Ectodermal cell (in vitro differentiated cells): ENCODE results near the gene RBBP8NL.
"Not testable (repeated sequence)": the region's sequence is repeated elsewhere in the genome, so short reads cannot be mapped to it uniquely, and the experiment has no call there.

ENCODE experiments used
- H3K27ac ChIP-seq: 2 replicates; pipeline ENCODE4 v1.7.0; 2013; ENCODE audit warnings: mild to moderate bottlenecking, low read depth, low read length; ENCODE audit not compliant: insufficient read depth, poor library complexity, severe bottlenecking
- H3K27me3 ChIP-seq: 2 replicates; pipeline ENCODE4 v1.7.0; 2013; ENCODE audit warnings: mild to moderate bottlenecking, low read length; ENCODE audit not compliant: insufficient read depth, control insufficient read depth, poor library complexity, severe bottlenecking
- H3K36me3 ChIP-seq: one replicate; pipeline ENCODE4 v1.7.0; 2013; ENCODE audit warnings: low read length; ENCODE audit not compliant: control insufficient read depth, insufficient read depth
- H3K4me1 ChIP-seq: one replicate; pipeline ENCODE4 v1.7.0; 2013; ENCODE audit warnings: low read length; ENCODE audit not compliant: control insufficient read depth, insufficient read depth
- H3K4me3 ChIP-seq: 2 replicates; pipeline ENCODE4 v1.7.0; 2013; ENCODE audit warnings: low read depth, low read length, control low read depth; ENCODE audit not compliant: insufficient read depth
- H3K9me3 ChIP-seq: 2 replicates; pipeline ENCODE4 v1.7.0; 2013; ENCODE audit warnings: mild to moderate bottlenecking, low read length, moderate library complexity; ENCODE audit not compliant: control insufficient read depth
- WGBS, 2 experiments: methylation state at CpG; one replicate each; pipeline ENCODE4 v1.1.7; 2013; ENCODE audit warnings: missing lambda C conversion rate in 2 of 2; 5-methylcytosine and 5-hydroxymethylcytosine counted together

Gene RBBP8NL

DNA sequence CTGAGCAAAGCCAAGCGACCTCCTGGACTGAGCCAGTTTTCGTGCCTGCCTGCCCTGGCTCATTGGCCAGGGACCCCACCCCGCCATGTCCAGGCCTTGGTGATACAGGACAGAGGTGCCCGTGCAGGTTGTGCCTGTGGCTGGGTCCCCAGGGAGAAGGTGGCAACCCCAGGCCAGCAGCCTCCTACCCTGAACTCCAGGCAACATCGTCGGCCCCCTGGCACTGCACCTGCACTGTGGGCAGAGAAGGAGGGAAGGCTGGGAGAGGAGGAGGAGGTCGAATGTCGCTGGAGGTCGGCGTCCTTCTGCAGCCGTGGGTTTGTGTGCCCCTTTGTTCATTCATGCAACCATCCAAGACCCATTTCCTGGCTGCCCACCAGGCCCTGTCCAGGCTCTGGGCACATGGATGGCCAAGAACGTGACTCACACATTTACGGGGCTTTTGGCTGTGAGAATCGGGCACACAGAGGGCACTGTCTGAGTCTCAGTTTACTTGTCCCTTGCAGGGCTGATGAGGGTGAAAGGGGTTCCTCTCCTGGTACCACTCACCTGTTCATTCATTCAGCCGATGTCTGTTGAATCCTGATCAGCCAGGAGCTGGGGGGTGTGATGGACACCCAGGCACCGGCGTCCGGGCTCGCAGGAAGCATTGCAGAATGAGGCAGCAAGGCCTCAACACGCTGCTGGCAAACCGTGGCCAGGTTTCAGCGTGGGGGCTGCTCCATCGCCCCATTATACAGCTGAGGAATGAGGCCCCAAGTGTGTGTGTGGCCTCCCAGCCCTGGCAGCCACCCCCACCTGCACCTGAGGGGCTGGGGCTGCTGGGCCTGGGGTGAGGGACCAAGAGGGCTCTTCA is 2.3 kb upstream of the RBBP8NL start:
- H3K27me3 ChIP-seq, result no peaks in the 10 kb centered on the region
- peaks cover 10% of the 10 kb centered on the region for H3K4me1 ChIP-seq
- no peaks in the 10 kb centered on the region for H3K9me3 ChIP-seq
- no peaks in the 10 kb centered on the region for H3K36me3 ChIP-seq
- no peak overlapping the region for H3K27ac ChIP-seq
- 91 to 93% methylated on average over 23 of the region's 23 CpGs for WGBS, 2 experiments
- no peak overlapping the region for H3K4me3 ChIP-seq

DNA sequence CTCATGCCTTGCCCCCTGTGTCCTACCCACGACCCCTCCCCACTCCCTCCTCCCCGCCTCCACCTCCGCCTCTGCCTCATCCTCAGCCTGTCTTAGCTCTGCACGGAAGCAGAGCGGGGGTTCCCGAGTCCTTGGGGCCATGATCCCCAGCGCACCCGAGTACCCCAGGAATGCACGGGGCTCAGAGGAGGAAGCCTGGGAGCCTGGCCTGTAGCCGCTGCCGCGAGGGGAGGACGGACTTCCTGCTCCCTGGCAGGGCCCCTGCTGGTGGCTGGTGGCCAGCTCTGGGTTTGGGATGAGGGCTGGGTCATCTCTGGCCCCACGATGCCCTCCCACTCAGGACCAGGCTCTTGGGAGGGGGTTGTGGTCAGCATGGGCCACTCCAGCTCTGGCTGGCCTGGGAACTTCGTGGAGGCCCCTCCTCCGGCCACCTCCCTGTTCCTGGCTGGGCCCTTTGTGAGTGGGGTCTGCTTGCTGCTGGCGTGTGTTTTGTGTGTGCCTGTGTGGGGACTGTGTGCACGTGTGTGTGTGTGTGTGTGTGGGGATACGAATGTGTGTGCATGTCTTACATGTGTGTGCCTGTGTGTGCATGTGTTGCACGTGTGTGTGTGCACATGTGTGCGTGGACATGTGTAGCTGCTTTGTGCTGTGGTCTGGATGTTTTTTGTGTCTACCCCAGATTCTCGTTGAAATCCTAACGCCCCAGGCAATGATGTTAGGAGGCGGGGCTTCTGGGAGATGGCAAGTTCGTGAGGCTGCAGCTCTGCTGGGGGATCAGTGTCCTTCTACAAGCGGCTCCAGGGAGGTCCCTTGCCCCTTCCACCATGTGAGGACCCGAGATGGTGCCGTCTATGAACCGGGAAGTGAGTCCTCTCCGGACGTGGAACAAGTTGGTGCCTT is 1.3 kb upstream of the RBBP8NL start:
- Histone ChIP-seq H3K9me3 (no peaks in the 10 kb centered on the region), H3K4me1 (peaks cover 10% of the 10 kb centered on the region), H3K4me3 (no peak overlapping the region), H3K36me3 (no peaks in the 10 kb centered on the region), H3K27ac (no peak overlapping the region), H3K27me3 (no peaks in the 10 kb centered on the region)
- 86 to 88% methylated on average over 31 of the region's 31 CpGs for WGBS, 2 experiments

DNA sequence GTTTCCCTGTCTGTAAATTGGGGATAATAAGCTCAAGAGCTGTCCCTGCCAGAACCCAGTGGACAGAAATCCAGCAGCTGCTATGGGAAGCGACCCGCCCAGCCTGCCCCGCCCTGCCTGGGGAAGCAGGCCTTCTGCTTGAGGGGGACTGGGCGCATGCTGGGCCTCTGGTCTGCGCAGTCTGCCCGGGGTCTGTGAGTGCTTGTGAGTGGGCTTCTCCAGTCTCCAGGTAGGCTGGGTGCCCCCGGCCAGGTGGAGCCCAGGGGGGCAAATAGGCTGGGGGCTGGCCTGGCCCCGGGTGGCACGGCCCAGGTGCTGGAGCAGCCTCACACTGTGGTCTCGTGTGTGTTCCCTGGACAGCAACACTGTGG is 648 bp upstream of the RBBP8NL start:
- H3K4me1 ChIP-seq, result peaks cover 10% of the 10 kb centered on the region
- 94 to 95% methylated on average over 10 of the region's 10 CpGs for WGBS, 2 experiments
- no peaks in the 10 kb centered on the region for H3K27me3 ChIP-seq
- H3K4me3 ChIP-seq, result no peak overlapping the region
- no peaks in the 10 kb centered on the region for H3K36me3 ChIP-seq
- no peak overlapping the region for H3K27ac ChIP-seq
- H3K9me3 ChIP-seq, result no peaks in the 10 kb centered on the region

DNA sequence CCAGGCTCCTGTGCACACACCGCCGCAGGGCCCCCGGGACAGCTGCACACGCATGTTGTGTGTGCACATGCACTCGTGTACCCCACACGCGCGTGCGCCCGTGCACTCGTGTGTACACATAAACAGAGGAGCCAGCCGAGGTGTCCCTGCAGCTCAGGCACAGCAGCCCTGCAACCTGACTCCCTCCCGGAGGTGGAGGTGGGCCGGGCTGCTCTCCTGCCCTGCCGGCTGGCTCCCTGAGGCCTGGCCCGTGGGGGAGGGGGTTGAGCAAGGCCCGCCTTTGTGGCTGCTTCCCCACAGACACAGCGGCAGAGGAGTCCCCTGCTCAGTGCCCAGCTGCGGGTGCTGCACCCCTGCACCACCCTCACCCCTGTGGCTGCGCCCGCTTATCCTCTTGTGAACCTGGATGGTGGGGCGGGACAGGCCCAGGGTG is 624 bp downstream of the RBBP8NL start:
- Histone ChIP-seq H3K4me1 (peaks cover 10% of the 10 kb centered on the region), H3K36me3 (no peaks in the 10 kb centered on the region), H3K4me3 (no peak overlapping the region), H3K27ac (no peak overlapping the region), H3K27me3 (no peaks in the 10 kb centered on the region), H3K9me3 (no peaks in the 10 kb centered on the region)
- WGBS, 2 experiments, result 55 to 56% methylated on average over 22 of the region's 22 CpGs

DNA sequence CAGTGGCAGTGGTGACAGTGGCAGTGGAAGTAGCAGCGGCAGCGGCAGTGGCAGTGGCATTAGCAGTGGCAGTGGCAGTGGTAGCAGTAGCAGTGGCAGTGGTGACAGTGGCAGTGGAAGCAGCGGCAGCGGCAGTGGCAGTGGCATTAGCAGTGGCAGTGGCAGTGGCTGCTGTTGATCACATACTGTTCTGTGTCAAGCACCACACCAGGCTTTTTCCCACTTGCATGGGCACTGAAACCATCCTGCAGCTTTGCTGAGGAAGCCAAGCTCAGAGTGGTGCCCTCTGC is 1.3 kb downstream of the RBBP8NL start:
- H3K36me3 ChIP-seq, H3K4me3 ChIP-seq, H3K27me3 ChIP-seq, H3K9me3 ChIP-seq, H3K27ac ChIP-seq: not testable (repeated sequence)
- WGBS, 2 experiments, result 97 to 98% methylated on average over 4 of the region's 4 CpGs
- H3K4me1 ChIP-seq, result peaks cover 10% of the 10 kb centered on the region

DNA sequence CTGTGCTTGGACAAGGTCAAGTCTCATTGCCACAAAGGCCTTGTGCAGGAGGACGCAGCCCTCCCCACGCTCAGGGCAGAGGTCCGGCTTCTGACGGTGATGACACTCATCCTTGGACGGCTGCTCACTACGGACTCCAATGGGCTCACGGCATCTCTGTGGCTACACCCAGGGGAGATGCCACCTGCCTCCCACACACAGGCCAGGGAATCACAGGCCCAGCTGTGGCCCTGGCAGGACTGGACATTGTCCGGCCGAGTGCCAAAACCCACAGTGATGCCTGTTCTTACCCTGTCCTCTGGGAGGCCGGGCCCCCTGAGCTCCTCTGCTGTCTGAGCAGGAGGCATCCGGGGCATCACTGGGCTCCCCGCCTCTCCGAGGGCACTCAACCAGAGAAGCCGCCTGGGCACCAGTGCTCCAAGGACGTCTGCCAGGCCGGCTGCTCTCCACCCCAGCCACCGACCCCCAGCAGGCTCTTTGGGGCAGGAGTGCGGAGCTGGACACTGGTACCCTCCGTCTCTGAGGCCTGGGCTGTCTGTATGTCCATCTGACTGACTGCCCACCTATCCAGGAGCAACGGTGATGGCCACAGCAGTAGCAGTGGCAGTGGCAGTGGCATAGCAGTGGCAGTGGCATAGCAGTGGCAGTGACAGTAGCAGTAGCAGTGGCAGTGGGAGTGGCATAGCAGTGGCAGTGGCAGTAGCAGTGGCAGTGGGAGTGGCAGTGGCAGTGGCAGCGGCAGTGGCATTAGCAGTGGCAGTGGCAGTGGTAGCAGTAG is 1.9 kb downstream of the RBBP8NL start:
- 94% methylated on average over 21 of the region's 21 CpGs for WGBS, 2 experiments

DNA sequence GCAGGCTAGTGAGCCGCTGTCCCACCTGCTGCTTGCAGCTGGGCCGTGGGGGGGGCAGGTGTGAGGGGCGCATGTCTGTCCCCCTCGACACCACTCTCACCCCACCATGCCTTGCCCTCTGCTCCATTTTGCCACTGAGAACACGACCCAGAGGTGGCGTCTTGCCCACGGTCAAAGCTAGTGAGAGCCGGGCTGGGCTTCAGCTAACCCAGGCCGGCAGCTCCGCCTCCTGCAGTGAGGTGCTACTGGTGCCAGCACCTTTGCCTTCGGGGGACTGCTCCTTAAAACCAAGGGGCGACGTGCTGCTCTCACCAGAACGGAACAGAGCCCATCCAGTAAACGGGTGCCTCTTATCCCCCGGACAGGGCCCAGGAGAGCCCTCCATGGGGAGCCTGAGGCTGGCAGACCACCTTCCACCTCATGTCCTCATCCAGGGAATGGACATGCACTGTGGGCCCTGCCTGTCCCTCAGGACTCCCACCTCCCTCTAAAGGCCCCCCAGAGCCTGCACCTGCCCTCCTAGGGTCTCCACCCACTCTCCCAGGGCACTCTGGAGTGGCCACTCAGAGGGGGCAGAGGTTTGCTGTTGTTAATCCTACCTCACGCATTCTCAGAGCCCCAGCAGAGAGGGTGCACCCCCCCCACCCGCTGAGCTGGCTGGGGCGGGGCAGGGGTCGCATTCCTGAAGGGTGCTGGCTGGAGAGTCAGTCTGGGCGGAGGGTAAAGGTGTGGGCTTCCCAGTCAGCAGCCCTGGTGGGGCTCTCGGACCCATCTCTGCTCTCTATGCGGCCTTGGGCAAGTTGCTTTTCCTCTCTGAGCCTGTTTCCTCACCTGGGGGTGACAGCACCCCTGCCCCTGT is 2.9 kb downstream of the RBBP8NL start:
- Histone ChIP-seq H3K27me3 (no peaks in the 10 kb centered on the region), H3K4me3 (no peak overlapping the region), H3K4me1 (peaks cover 10% of the 10 kb centered on the region), H3K27ac (no peak overlapping the region), H3K36me3 (no peaks in the 10 kb centered on the region), H3K9me3 (no peaks in the 10 kb centered on the region)
- WGBS, 2 experiments, result 83 to 86% methylated on average over 23 of the region's 23 CpGs

More for the DNA sequence above, 1.9 kb downstream of the RBBP8NL start:
- H3K36me3 ChIP-seq, result no peaks in the 10 kb centered on the region
- H3K27ac ChIP-seq, result no peak overlapping the region
- no peaks in the 10 kb centered on the region for H3K9me3 ChIP-seq
- no peaks in the 10 kb centered on the region for H3K27me3 ChIP-seq
- peaks cover 10% of the 10 kb centered on the region for H3K4me1 ChIP-seq
- H3K4me3 ChIP-seq, result no peak overlapping the region

DNA sequence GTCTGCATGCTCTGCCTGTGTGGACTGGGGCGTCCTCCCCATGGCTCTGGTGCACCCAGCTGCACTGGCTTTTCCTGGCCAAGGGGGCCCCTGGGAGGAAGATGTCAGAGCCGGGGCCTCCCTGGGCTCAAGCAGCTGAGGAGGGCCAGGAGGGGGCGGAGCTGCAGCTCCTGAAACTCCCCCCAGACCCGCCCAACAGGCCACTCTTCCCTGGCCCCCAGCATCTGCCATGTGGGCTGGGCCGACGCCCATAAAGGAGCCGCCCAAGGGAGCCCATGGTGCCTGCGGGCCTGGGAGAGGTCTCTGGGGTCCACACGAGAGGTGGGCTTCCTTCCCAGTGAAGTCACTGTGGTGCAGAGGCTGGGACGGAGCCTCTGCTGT is 4.0 kb downstream of the RBBP8NL start:
- no peaks in the 10 kb centered on the region for H3K27me3 ChIP-seq
- 74 to 79% methylated on average over 10 of the region's 10 CpGs for WGBS, 2 experiments

DNA sequence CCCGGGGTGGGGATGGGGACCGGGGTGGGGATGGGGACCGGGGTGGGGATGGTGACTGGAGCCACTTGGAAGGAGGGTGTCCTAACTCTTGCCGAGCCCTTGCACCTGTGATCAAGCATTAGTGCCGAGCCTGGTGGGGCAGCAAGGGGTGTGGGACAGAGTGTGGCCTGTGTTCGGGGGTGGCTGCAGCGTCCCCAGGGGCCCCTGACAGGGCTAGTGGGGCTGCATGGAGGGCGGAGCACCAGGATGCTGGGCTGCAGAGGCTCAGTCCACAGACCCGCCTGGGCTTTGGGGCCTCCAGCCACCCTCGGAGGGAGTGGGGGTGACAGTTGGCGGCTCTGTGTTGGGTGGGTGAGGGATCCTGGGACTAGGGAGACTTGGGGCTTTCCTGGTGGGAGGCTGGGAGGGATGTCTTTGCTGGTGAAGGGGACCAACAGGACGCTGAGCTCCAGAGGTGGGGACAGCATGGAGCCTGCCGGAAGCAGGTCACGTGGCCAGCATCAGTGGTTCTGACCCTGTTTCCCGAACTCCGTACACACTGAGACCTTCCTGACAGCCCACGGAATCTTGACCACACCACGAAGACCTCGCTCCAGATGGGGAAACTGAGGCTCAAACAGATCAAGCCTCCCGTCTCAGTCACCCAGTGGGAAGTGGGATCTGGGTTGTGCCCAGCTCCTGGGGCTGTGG is 4.6 kb downstream of the RBBP8NL start:
- 94% methylated on average over 20 of the region's 20 CpGs for WGBS, 2 experiments
- no peak overlapping the region for H3K27ac ChIP-seq
- peaks cover 6% of the 10 kb centered on the region for H3K4me1 ChIP-seq
- H3K4me3 ChIP-seq, result no peak overlapping the region
- H3K36me3 ChIP-seq, result no peaks in the 10 kb centered on the region
- H3K9me3 ChIP-seq, result no peaks in the 10 kb centered on the region
- no peaks in the 10 kb centered on the region for H3K27me3 ChIP-seq

More for the DNA sequence above, 4.0 kb downstream of the RBBP8NL start:
- no peak overlapping the region for H3K4me3 ChIP-seq
- peaks cover 6% of the 10 kb centered on the region for H3K4me1 ChIP-seq
- H3K36me3 ChIP-seq, result no peaks in the 10 kb centered on the region
- H3K9me3 ChIP-seq, result no peaks in the 10 kb centered on the region
- H3K27ac ChIP-seq, result no peak overlapping the region
